ENCODE measurements around the gene CCDC50.

DNA sequence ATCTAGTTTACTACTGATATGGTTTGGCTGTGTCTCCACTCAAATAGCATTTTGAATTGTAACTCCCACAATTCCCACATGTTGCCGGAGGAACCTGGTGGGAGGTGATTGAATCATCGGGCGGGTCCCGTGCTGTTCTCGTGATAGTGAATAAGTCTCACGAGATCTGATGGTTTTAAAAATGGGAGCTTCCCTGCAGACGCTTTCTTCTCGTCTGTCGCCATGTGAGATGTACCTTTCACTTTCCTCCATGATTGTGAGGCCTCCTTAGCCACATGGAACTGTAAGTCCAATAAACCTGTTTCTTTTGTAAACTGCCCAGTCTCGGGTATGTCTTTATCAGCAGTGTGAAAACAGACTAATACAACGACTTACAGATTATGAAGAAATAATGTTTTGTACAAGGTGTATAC lies 96.1 kb downstream of the CCDC50 start:
- TF ChIP-seq POLR2A (IDR thresholded peaks at IDR 0.05) (no peak), POLR2AphosphoS5 (IDR thresholded peaks at IDR 0.05) (no peak), EP300 (IDR thresholded peaks at IDR 0.05) (no peak)
- TF ChIP-seq, protein P1, sequence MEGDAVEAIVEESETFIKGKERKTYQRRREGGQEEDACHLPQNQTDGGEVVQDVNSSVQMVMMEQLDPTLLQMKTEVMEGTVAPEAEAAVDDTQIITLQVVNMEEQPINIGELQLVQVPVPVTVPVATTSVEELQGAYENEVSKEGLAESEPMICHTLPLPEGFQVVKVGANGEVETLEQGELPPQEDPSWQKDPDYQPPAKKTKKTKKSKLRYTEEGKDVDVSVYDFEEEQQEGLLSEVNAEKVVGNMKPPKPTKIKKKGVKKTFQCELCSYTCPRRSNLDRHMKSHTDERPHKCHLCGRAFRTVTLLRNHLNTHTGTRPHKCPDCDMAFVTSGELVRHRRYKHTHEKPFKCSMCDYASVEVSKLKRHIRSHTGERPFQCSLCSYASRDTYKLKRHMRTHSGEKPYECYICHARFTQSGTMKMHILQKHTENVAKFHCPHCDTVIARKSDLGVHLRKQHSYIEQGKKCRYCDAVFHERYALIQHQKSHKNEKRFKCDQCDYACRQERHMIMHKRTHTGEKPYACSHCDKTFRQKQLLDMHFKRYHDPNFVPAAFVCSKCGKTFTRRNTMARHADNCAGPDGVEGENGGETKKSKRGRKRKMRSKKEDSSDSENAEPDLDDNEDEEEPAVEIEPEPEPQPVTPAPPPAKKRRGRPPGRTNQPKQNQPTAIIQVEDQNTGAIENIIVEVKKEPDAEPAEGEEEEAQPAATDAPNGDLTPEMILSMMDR (IDR thresholded peaks at IDR 0.05): no peak

Data from stomach (tissue), 4 donors.